NCI-H146 (cell line): ENCODE results near the gene GPR4.

ENCODE experiments used
- DNase-seq: peaks from one replicate; lab custom pipeline; 2025; lab: John Stamatoyannopoulos, UW

The GPR4 gene

GRCh38 chr19:45547965-45548609 lies 53.9 kb downstream of the GPR4 start:
- peak; percentile 53 for DNase-seq

GRCh38 chr19:45547211-45547770 lies 54.7 kb downstream of the GPR4 start:
- no peak for DNase-seq

- DNase-seq: no peak
Observed at GRCh38 chr19:45542234-45542668, 59.8 kb downstream of the GPR4 start.
